Placental pericyte (primary cell): ENCODE measurements around the gene ZIC1. TPM values are rescaled to one million over a fixed set of nuclear protein-coding genes. Genes with fewer than 3 reads are reported as not detected.

Experiments used
- total RNA-seq: library from RNA; depleted of rRNA; stranded (reverse); fragments of >200 nt; gene quantifications from 2 replicates; pipeline ENCODE4 v1.2.3, GENCODE V29; 2012

Gene ZIC1
- total RNA-seq: 0.29 TPM in 1 of 2 replicates, not detected in the other

DNA sequence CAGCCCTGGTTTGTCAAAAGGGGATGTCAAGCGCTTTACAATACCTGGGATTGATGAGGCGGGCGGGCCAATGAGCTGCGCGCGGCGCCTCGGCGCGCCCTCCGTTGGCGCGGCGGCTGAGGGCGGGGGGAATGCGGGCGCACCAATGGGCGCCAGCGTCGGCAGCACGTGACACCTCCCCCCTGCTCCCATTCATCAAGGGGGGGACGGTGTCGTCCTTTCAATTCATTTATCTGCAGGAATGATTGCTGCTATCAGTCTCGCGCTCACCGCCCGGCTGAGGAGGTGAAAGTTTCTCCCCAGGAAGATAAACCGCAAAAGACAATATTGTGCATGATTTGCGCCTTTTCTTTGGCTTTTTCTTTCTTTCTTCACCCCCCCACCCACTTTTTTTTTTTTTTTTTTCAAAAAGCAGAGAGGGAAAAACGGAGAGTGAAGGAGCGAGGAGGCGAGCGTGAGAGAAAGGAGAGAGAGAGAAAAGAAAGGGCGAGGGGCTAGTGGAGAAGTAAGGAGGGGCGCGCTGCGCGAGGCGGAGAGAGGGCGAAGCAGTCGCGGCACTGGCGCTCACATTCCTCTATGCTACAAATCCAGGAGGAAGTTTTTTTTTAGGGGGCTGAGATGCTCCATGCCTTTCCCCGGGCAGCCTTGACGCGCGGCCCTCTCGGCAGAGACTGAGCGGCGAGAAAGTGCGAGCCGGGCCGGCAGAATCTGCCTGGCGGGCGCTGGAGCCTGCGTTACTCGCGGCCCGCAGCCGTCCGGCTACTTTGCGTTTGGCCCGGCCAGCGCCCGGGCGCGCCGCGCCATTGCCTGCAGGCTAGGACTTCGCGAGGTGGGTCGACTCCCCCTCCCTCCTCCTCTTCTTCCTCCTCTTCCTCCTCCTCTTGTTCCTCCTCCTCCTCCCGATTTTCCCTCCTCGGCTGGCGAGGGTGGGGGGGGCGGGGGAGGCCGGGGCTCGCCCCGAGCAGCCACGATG lies at the start of gene ZIC1:
TSS of gene ZIC1 (plus strand) at position 223 of the 973 bp plus-strand sequence. CDS start at position 971, 748 bp downstream.

DNA sequence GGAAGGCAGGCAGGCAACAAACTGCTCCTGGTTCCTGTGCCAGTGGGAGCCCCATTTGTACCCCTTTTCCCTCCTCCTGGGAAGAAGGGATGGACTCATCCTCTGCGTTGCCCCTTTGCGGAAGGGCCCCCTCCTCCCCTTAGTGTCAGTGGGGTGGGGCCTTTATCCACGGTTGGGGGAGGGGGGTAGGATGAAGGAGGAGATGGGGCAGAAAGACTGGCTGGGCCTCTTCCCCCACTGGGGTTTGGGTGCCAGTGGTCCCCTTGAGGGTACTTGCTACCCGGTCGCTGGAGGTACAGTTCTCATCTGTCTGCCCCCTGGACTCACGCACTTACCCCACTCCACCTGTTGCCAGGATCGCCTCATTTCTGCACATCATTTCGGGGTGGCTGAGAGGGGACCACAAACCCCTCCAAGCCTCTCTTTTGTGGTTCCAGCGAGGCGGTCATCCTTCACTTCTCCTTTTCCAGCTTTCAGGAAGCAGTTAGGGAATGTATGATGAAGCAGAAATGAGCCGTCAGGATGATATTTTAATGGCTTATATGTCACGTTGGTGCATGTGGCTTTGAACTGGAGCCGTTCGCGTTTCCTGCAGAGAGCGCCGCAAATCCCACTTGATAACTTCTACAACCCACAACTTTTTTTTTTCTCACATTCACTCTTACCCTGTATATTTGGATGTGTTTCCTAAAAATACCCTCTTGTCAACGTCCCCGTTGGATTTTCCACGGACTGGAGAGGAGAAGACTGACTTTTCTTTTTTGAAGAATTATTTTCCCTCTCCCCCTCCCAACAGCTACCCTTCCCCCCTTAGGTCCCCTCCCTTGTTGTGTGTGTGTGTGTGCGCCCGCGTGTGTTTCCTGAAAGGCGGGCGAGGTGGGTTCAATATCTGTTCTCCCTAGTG lies 2.9 kb upstream of the ZIC1 start, which contains the start of gene ZIC4:
TSS of gene ZIC4 (minus strand) at position 516 of the 904 bp plus-strand sequence. CDS start 3,746 bp downstream, outside the sequence.

Other genes starting within 250 kb of the ZIC1 start
- gene ZIC4, start 2.8 kb upstream of the ZIC1 start, total RNA-seq: not detected in 2 replicates